Right ventricle myocardium inferior (tissue), 1 donor: ENCODE data around the gene KRT16. TPM values are rescaled to one million over a fixed set of nuclear protein-coding genes. Genes with fewer than 3 reads are reported as not detected.
"Not testable (repeated sequence)": the region's sequence is repeated elsewhere in the genome, so short reads cannot be mapped to it uniquely, and the experiment has no call there.

Source experiments
- ATAC-seq: fragments of 200-7000 bp; cut with Tn5 transposase; one replicate; pipeline ENCODE4 v1.9.1; 2020; ENCODE audit warnings: mild to moderate bottlenecking, moderate library complexity
- DNase-seq: peaks from one replicate; pipeline ENCODE4 v3.0.0; 2021; ENCODE audit errors: missing footprints
- intact Hi-C: fragments of 100-400 bp; cut with DNase I; formaldehyde crosslinking; loops from one replicate; pipeline ENCODE4 v1.11.0; 2022
- total RNA-seq: library from RNA; stranded (reverse); fragmentation: NEBNext Ultra II Directional; extraction: Animal tissue kit (Norgen Biotek cat#: 25700); gene quantifications from one replicate; pipeline ENCODE4 v1.2.1, GENCODE V29; 2021
- donor health status: DM: no; HTN: yes; CAD: no; lungs with severe emphysema.

The KRT16 gene
- total RNA-seq, 1 donor from 2014 or later, result not detected

DNA sequence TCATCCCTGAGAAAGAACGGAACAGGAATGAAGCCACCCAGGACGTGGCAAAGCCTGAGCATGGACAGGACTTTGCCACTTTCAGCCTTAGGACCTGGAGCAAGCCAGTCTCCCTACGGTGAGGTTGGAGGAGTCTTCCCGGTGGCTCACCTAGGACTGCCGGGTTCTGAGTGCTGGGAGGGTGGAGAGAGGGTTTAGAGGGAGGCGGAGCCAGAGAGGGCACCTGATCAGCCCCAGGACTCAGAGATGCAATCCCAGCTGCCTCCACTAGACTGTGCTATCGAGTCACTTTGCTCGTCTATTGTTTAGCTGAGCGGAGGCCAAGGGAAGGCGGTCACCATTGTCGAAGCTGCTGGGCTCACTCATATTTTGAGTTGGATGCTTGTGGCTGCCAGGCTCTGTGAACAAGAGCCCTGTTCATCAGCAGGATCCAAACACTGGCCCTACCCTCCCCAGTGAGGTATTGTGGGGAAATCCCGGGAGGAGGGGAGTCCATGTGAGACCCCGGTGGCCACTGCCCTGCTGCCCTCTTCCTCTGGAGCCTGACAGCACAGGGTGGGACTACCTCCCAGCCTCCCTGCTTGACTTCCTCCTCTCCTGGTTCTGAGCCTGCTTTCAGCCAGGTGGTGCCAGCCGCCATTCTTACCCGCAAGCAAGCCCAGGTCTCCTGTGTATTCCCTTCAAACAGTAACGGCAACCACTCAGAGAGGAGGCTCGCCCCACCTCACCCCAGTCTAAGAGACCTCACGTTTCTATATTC lies 32.9 kb downstream of the KRT16 start:
- intact Hi-C loops, result loop anchor here (2.0 kb wide), 1 partner anchor 69 kb away; no protein-coding TSS in a partner anchor
- DNase-seq (peak; percentile 72), ATAC-seq (peak; percentile 78)

DNA sequence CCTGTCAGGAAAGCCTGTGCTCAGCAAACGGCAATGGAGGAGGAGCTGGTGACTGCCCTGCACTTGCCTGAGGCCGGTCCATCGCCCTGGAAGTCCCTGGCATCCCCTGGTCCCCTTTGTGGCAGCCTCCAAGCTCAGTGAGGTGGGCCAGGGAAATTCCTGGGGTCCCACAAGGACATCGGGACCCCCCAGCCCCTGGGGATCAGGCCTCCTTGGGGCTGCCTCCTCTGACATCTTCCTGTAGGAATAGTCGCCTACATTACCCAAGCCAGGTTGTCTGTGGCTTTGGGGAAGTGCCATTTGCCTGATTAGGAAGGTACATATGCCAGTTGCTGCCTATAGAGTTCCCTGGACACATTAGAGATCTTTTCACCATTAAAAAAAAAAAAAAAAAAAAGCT lies 33.6 kb downstream of the KRT16 start:
- DNase-seq, result no peak
- ATAC-seq, result no peak
- intact Hi-C loops, result loop anchor here (2.0 kb wide), 1 partner anchor 70 kb away; no protein-coding TSS in a partner anchor

DNA sequence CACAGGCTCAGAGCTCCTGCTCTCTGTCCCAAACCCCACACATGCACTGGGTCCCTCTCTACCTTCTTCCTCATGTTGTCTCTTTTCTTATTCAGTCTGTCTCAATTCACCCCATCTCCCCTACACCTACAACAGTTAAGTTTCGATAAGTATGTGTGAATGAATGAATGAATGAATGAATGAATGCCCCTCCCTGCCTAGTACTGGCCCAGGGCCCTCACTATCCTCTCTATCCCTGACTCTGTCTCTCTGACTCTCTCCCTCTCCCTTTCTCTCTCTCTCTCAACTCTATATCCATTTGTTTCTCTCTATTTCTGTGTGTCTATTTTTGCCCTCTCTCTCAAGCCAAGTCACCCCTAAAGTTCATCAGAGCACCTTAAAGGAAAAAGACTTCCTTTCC lies 34.0 kb downstream of the KRT16 start:
- ATAC-seq (no peak), DNase-seq (no peak)
- intact Hi-C loops, result loop anchor here (2.0 kb wide), 1 partner anchor 70 kb away; no protein-coding TSS in a partner anchor

DNA sequence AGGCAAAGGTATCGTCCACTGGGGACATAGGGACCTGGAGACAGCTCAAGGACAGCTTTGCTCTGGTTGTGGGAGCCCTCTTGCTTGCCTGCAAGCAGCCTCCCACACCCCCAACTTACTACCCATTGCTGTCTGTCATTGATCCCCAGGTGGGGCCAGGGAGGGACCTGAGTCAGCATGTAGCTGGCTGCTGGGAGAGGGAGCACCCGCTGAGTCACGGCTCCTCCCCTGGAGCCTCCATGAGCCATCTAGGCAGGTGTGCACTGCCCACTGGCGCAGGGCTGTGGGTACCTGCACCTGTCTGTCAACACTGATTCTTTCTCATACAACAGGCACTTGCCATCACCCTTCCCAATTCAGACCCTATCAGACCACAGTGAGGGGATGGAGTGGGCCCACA lies 35.8 kb downstream of the KRT16 start:
- ATAC-seq, intact Hi-C loops, DNase-seq: not testable (repeated sequence)

GRCh38 chr17:41575336-41575735 lies 37.2 kb downstream of the KRT16 start:
- ATAC-seq (no peak), DNase-seq (no peak)
- intact Hi-C loops, result no loop called here

GRCh38 chr17:41571561-41572434 lies 40.8 kb downstream of the KRT16 start, which contains the start of gene KRT9:
KRT9 (minus strand) TSS chr17:41572059; CDS start chr17:41571992, 67 bp downstream.
- ATAC-seq (no peak), DNase-seq (no peak)
- intact Hi-C loops, result no loop called here

GRCh38 chr17:41567317-41567716 lies 45.2 kb downstream of the KRT16 start:
- intact Hi-C loops, result no loop called here
- no peak for ATAC-seq
- no peak for DNase-seq

DNA sequence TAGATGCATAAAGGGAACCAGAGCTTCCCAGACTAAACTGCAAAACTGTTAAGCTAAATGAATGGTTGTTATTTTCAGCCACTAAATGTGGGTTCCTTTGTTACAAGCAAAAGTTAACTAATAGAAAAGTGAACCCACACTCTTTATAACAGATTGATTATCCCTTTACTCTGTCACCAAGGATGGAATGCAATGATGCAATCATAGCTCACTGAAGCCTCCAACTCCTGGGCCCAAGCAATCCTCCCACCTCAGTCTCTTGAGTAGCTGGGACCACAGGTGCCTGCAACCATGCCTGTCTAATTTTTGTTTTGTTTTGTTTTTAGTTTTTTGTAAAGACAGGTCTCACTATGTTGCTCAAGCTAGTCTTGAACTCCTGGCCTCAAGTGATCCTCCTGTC lies 47.2 kb downstream of the KRT16 start:
- intact Hi-C loops, result no loop called here
- DNase-seq, result no peak
- no peak for ATAC-seq

- DNase-seq (no peak), ATAC-seq (no peak)
- intact Hi-C loops, result no loop called here
Observed at GRCh38 chr17:41563607-41564170, 48.9 kb downstream of the KRT16 start.

GRCh38 chr17:41561554-41561953 lies 51.0 kb downstream of the KRT16 start:
- ATAC-seq, result no peak
- DNase-seq, result no peak
- intact Hi-C loops, result no loop called here

Other genes starting within 250 kb of the KRT16 start
- not detected for gene KRT33B, start 243.0 kb downstream of the KRT16 start, total RNA-seq
- not detected for gene KRT34, start 230.5 kb downstream of the KRT16 start, total RNA-seq
- gene KRT31, start 215.2 kb downstream of the KRT16 start, total RNA-seq, result not detected
- gene KRT37, start 188.2 kb downstream of the KRT16 start, total RNA-seq, result not detected
- gene KRT38, start 171.8 kb downstream of the KRT16 start, total RNA-seq, result not detected
- not detected for gene KRT32, start 145.4 kb downstream of the KRT16 start, total RNA-seq
- not detected for gene KRT35, start 131.6 kb downstream of the KRT16 start, total RNA-seq
- gene KRT36, start 122.9 kb downstream of the KRT16 start, total RNA-seq, result not detected
- not detected for gene KRT13, start 107.2 kb downstream of the KRT16 start, total RNA-seq
- not detected for gene KRT15, start 93.9 kb downstream of the KRT16 start, total RNA-seq
- 1.4 TPM for gene KRT19, start 84.5 kb downstream of the KRT16 start, total RNA-seq
- not detected for gene KRT9, start 40.7 kb downstream of the KRT16 start, total RNA-seq
- gene KRT14, start 25.9 kb downstream of the KRT16 start, total RNA-seq, result not detected
- gene KRT17, start 11.8 kb upstream of the KRT16 start, total RNA-seq, result not detected
- gene EIF1, start 76.1 kb upstream of the KRT16 start, total RNA-seq, result 1,166 TPM
- not detected for gene GAST, start 99.6 kb upstream of the KRT16 start, total RNA-seq
- 0.14 TPM for gene HAP1, start 121.9 kb upstream of the KRT16 start, total RNA-seq
- 192 TPM for gene JUP, start 173.9 kb upstream of the KRT16 start, total RNA-seq
- 7.8 TPM for gene P3H4, start 199.2 kb upstream of the KRT16 start, total RNA-seq
- 11.7 TPM for gene FKBP10, start 200.2 kb upstream of the KRT16 start, total RNA-seq
- gene NT5C3B, start 223.5 kb upstream of the KRT16 start, total RNA-seq, result 18.1 TPM
- not detected for gene KLHL10, start 225.1 kb upstream of the KRT16 start, total RNA-seq